ENCODE results near the gene FBXO41.
A peak's percentile ranks its signal among the peaks of the same experiment; 100 is the strongest.

GRCh38 chr2:73257425-73258125 lies 26.7 kb downstream of the FBXO41 start:
- TF ChIP-seq POLR2A (IDR thresholded peaks at IDR 0.05; ENCODE audit: low read depth, low read length) (peak; percentile 7; the same call in 1 of the 2 replicates), CTCF (IDR thresholded peaks at IDR 0.05 in 2 of 3, conservative IDR thresholded peaks at IDR 0.05 in 1 of 3; ENCODE audit: control insufficient read depth in 2 of 3, extremely low read depth in 1 of 3, insufficient read depth in 1 of 3, low read depth in 3 of 3, low read length in 3 of 3) (no peak)

All from GM12878 (cell line).